Progenitor cell of endocrine pancreas (in vitro differentiated cells): Measurements from ENCODE around the gene FAF1. TPM values are rescaled to one million over a fixed set of nuclear protein-coding genes. Genes with fewer than 3 reads are reported as not detected.
A peak's percentile ranks its signal among the peaks of the same experiment; 100 is the strongest.
"Not testable (repeated sequence)": the region's sequence is repeated elsewhere in the genome, so short reads cannot be mapped to it uniquely, and the experiment has no call there.

ENCODE experiments used
- DNase-seq: peaks from one replicate; pipeline ENCODE4 v3.0.0; 2021; ENCODE audit warnings: low spot score; ENCODE audit not compliant: unreplicated experiment
- H3K27ac Mint-ChIP-seq: 2 replicates; pipeline ENCODE4 v1.8.0; 2021; ENCODE audit warnings: mild to moderate bottlenecking, moderate library complexity, mixed read lengths
- H3K27me3 Mint-ChIP-seq: 2 replicates; pipeline ENCODE4 v1.8.0; 2021; ENCODE audit warnings: mixed read lengths
- H3K36me3 Mint-ChIP-seq: 2 replicates; pipeline ENCODE4 v1.8.0; 2022; ENCODE audit warnings: mixed read lengths; ENCODE audit not compliant: insufficient read depth
- H3K4me1 Mint-ChIP-seq: 2 replicates; pipeline ENCODE4 v1.8.0; 2021; ENCODE audit warnings: low read depth, mixed read lengths
- H3K4me3 Mint-ChIP-seq: 2 replicates; pipeline ENCODE4 v1.8.0; 2021; ENCODE audit warnings: low read depth, mild to moderate bottlenecking, moderate library complexity, mixed read lengths
- H3K9me3 Mint-ChIP-seq: 2 replicates; pipeline ENCODE4 v1.8.0; 2021; ENCODE audit warnings: low read depth, mixed read lengths
- CTCF ChIP-seq: fragments of 200-600 bp; sonication (generic); IDR thresholded peaks from one replicate; pipeline ENCODE4 v1.5.0; 2021; ENCODE audit warnings: antibody characterized with exemption, mild to moderate bottlenecking; ENCODE audit not compliant: unreplicated experiment
- total RNA-seq: library from RNA; stranded (reverse); gene quantifications from 2 replicates; pipeline ENCODE4 v1.2.1, GENCODE V29; 2021

Gene FAF1
- total RNA-seq, 1 donor from 2014 or later, result 49.0 TPM

DNA sequence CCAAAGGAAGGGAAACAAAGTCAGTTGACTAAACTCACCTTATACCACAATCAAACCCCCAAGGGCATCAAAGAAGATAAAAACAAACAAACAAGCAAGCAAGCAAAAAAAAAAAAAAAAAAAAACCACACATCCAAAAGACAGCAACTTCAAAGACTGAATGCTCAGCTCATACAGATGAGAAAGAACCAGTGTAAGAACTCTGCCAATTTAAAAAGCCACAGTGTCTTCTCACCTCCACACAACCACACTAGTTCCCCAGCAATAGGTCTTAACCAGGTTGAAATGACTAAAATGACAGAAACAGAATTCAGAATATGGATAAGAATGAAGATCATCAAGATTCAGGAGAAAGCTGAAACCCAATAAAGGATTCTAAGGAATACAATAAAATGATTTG, 193.4 kb downstream of the FAF1 start:
- Mint-ChIP-seq H3K27ac (no peak overlapping the region), H3K4me1 (no peaks in the 10 kb centered on the region), H3K9me3 (peaks cover 4% of the 10 kb centered on the region), H3K4me3 (no peak overlapping the region), H3K36me3 (peaks cover 7% of the 10 kb centered on the region), H3K27me3 (no peaks in the 10 kb centered on the region)
- no peak for TF ChIP-seq CTCF
- DNase-seq, result no peak

DNA sequence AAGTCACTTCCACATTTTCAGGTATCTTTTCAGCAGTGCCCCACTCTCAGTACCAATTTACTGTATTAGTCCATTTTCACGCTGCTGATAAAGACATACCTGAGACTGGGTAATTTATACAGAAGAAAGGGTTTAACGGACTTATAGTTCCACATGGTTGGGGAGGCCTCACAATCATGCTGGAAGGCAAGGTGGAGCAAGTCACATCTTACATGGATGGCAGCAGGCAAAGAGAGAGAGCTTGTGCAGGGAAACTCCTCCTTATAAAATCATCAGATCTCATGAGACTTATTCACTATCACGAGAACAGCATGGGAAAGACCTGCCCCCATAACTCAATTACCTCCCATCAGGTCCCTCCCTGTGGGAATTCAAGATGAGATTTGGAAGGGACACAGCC, 203.5 kb downstream of the FAF1 start:
- H3K4me1 Mint-ChIP-seq, H3K27me3 Mint-ChIP-seq, DNase-seq, H3K27ac Mint-ChIP-seq, H3K4me3 Mint-ChIP-seq: not testable (repeated sequence)
- H3K9me3 Mint-ChIP-seq, result peaks cover 33% of the 10 kb centered on the region
- H3K36me3 Mint-ChIP-seq, result peaks cover 34% of the 10 kb centered on the region

DNA sequence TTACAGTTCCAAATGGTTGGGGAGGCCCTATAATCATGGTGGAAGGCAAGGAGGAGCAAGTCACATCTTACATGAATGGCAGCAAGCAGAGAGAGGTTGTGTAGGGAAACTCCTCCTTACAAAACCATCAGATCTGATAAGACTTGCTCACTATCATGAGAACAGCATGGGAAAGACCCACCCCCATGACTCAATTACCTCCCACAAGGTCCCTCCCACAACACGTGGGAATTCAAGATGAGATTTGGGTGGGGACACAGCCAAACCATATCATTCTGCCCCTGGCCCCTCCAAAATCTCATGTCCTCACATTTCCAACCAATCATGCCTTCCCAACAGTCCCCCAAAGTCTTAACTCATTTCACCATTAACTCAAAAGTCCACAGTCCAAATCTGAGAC, 205.3 kb downstream of the FAF1 start:
- Mint-ChIP-seq H3K36me3 (peaks cover 25% of the 10 kb centered on the region), H3K9me3 (peaks cover 28% of the 10 kb centered on the region)
- not testable (repeated sequence) for H3K27ac Mint-ChIP-seq, DNase-seq, H3K27me3 Mint-ChIP-seq, H3K4me3 Mint-ChIP-seq, H3K4me1 Mint-ChIP-seq

DNA sequence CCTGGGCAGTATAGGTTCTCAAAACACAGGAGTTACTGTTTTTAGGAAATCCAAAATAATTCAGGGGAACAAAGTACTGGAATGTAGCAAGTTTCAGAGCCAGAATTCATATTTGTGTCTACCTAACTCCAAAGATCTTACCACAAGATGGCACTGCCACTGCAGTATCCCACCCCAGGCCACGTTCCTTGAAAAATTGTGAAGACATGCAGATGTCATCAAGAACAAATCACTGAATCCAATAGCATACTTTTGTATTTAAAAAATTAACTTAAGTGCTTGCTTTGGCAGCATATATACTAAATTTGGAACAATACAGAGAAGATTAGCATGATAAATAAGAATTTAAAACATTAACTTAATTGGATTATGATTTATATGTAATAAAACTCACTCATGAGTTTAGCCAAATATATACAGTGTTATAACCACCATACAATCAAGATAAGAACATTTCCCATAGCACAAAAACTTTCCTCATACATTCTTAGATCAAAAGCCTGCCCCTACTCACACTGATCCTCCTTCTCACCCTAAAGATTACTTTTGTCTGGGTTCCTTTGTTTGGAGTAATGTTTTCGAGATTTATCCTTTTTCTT, 209.9 kb downstream of the FAF1 start:
- no peaks in the 10 kb centered on the region for H3K4me1 Mint-ChIP-seq
- no peak overlapping the region for H3K27ac Mint-ChIP-seq
- H3K27me3 Mint-ChIP-seq, result no peaks in the 10 kb centered on the region
- peaks cover 3% of the 10 kb centered on the region for H3K9me3 Mint-ChIP-seq
- peak; percentile 39 for TF ChIP-seq CTCF
- peaks cover 8% of the 10 kb centered on the region for H3K36me3 Mint-ChIP-seq
- no peak overlapping the region for H3K4me3 Mint-ChIP-seq
- no peak for DNase-seq

DNA sequence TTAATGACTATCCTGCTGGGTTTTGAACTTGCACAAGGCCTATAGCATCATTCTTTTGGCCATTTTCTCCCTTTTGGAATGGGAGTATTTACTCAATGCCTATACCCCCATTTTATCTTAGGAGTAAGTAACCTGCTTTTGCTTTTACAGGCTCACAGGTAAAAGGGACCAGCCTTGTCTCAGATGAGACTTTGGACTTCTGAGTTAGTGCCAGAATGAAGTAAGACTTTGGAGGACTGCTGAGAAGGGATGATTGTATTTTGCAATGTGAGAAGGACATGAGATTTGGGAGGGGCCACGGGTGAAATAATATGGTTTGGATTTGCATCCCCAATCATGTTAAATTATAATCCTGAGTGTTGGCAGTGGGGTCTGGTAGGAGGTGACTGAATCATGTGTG, 212.7 kb downstream of the FAF1 start:
- Mint-ChIP-seq H3K27ac (no peak overlapping the region), H3K9me3 (no peaks in the 10 kb centered on the region), H3K4me3 (no peak overlapping the region), H3K4me1 (no peaks in the 10 kb centered on the region), H3K27me3 (no peaks in the 10 kb centered on the region), H3K36me3 (peaks cover 5% of the 10 kb centered on the region)
- TF ChIP-seq CTCF, result no peak
- DNase-seq, result no peak

GRCh38 chr1:50742523-50742922, 217.5 kb downstream of the FAF1 start:
- no peak overlapping the region for H3K4me3 Mint-ChIP-seq
- H3K27ac Mint-ChIP-seq, result no peak overlapping the region
- H3K4me1 Mint-ChIP-seq, result no peaks in the 10 kb centered on the region
- no peaks in the 10 kb centered on the region for H3K27me3 Mint-ChIP-seq
- H3K9me3 Mint-ChIP-seq, result no peaks in the 10 kb centered on the region
- no peak for TF ChIP-seq CTCF
- peaks cover 8% of the 10 kb centered on the region for H3K36me3 Mint-ChIP-seq
- DNase-seq, result no peak
